Lower lobe of right lung (tissue), 2 donors: ENCODE data around the gene TMPRSS12. TPM values are rescaled to one million over a fixed set of nuclear protein-coding genes. Genes with fewer than 3 reads are reported as not detected.
"Not testable (repeated sequence)": the region's sequence is repeated elsewhere in the genome, so short reads cannot be mapped to it uniquely, and the experiment has no call there.

Experiments used
- ATAC-seq, 2 donors: fragments of 200-7000 bp; cut with Tn5 transposase; one replicate each; pipeline ENCODE4 v1.9.1; 2020 to 2022; ENCODE audit warnings: mild to moderate bottlenecking in 2 of 2, moderate library complexity in 2 of 2
- DNase-seq: peaks from one replicate; pipeline ENCODE4 v3.0.0-alpha.2; 2020
- H3K27ac ChIP-seq: fragments of 200-600 bp; one replicate; pipeline ENCODE4 v1.8.0; 2022
- H3K27me3 ChIP-seq: fragments of 200-600 bp; one replicate; pipeline ENCODE4 v1.8.0; 2022; ENCODE audit warnings: low read depth
- H3K36me3 ChIP-seq: fragments of 200-600 bp; one replicate; pipeline ENCODE4 v1.8.0; 2022; ENCODE audit warnings: mild to moderate bottlenecking
- H3K4me1 ChIP-seq: fragments of 200-600 bp; one replicate; pipeline ENCODE4 v1.8.0; 2022
- H3K4me3 ChIP-seq: fragments of 200-600 bp; one replicate; pipeline ENCODE4 v1.8.0; 2022; ENCODE audit warnings: mild to moderate bottlenecking
- H3K9me3 ChIP-seq: fragments of 200-600 bp; one replicate; pipeline ENCODE4 v1.8.0; 2022
- CTCF ChIP-seq: fragments of 200-600 bp; IDR thresholded peaks from one replicate; pipeline ENCODE4 v1.8.0; 2022; ENCODE audit warnings: antibody characterized with exemption, mild to moderate bottlenecking
- intact Hi-C: fragments of 100-400 bp; cut with DNase I; formaldehyde crosslinking; loops from one replicate; pipeline ENCODE4 v1.11.0; 2022
- total RNA-seq: library from RNA; stranded (reverse); fragmentation: NEBNext Ultra II Directional; extraction: Animal tissue kit (Norgen Biotek cat#: 25700); gene quantifications from one replicate; pipeline ENCODE4 v1.2.1, GENCODE V29; 2021
- donor health status: DM: no; HTN: yes; CAD: no; lungs with severe emphysema.

Gene TMPRSS12
- total RNA-seq, 1 donor from 2014 or later, result not detected

DNA sequence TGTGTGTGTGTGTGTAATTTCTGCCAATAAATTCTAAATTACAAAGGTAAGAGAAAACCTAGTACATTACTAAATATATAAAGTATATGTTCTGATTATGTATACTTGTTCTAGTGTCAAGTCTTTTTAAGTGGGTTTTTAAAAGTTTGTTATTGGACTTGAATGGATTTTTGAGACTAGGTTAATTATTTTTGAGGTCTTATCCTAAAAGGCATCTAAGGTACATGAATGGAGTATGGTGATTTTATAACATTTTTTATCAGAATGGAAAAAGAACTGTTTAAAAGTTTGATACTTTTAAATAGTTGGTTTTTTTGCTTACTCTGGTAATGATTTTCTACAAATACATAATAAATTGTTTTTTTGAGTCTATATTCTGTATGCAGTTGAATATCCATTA is 22.5 kb upstream of the TMPRSS12 start:
- no peak overlapping the region for H3K27ac ChIP-seq
- ATAC-seq (no peak), DNase-seq (no peak)
- no peaks in the 10 kb centered on the region for H3K9me3 ChIP-seq
- TF ChIP-seq CTCF, result no peak
- peaks cover 4% of the 10 kb centered on the region for H3K4me1 ChIP-seq
- intact Hi-C loops, result no loop called here
- no peak overlapping the region for H3K4me3 ChIP-seq
- H3K36me3 ChIP-seq, result peaks cover 55% of the 10 kb centered on the region
- H3K27me3 ChIP-seq, result no peaks in the 10 kb centered on the region

DNA sequence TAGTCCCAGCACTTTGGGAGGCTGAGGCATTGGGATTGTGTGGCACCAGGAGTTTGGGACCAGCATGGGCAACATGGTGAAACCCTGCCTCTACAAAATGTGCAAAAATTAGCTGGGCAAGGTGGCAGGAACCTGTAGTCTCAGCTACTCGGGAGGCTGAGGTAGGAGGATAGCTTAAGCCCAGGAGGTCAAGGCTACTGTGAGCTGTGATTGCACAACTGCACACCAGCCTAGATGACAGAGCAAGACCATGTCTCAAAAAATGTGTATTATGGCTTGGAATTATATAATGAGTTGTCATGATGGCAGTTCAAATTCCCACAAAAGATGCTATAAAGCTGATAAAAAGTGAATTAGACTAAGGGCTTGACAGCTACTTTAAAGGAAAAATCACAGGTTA is 20.6 kb upstream of the TMPRSS12 start:
- H3K36me3 ChIP-seq, result peaks cover 36% of the 10 kb centered on the region
- H3K4me1 ChIP-seq, result peaks cover 6% of the 10 kb centered on the region
- intact Hi-C loops, result no loop called here
- ATAC-seq, result no peak
- TF ChIP-seq CTCF, result no peak
- no peaks in the 10 kb centered on the region for H3K9me3 ChIP-seq
- H3K27ac ChIP-seq, result no peak overlapping the region
- DNase-seq, result no peak
- H3K27me3 ChIP-seq, result no peaks in the 10 kb centered on the region
- H3K4me3 ChIP-seq, result no peak overlapping the region

GRCh38 chr12:50823724-50824123 is 19.0 kb upstream of the TMPRSS12 start:
- H3K27ac ChIP-seq, DNase-seq, H3K4me3 ChIP-seq, ATAC-seq, H3K9me3 ChIP-seq, H3K27me3 ChIP-seq, intact Hi-C loops, H3K4me1 ChIP-seq: not testable (repeated sequence)
- peaks cover 20% of the 10 kb centered on the region for H3K36me3 ChIP-seq

DNA sequence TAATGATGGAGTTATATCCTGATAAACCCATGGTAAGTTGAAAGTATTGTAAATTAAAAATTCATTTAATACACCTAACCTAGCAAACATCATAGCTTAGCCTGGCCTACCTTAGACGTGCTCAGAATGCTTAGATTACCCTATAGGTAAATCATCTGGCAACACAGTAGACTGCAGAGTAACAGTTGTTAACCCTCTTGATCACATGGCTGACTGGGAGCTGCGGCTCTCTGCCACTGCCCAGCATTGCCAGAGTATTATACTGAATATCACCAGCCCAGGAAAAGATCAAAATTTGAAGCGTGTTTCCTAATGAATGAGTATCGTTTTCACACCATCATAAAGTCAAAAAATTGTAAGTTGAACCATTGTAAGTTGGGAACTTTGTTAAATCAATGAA is 17.8 kb upstream of the TMPRSS12 start:
- DNase-seq (no peak), ATAC-seq (peak; percentile 32 to 47)
- H3K4me3 ChIP-seq, result no peak overlapping the region
- intact Hi-C loops, result loop anchor here (5.0 kb wide), 1 partner anchor 162 kb away; no protein-coding TSS in a partner anchor
- H3K9me3 ChIP-seq, result no peaks in the 10 kb centered on the region
- H3K4me1 ChIP-seq, result peaks cover 6% of the 10 kb centered on the region
- H3K27me3 ChIP-seq, result no peaks in the 10 kb centered on the region
- H3K36me3 ChIP-seq, result peaks cover 8% of the 10 kb centered on the region
- H3K27ac ChIP-seq, result peak overlapping the region; percentile 63
- no peak for TF ChIP-seq CTCF

- H3K27me3 ChIP-seq, result no peaks in the 10 kb centered on the region
- no peaks in the 10 kb centered on the region for H3K9me3 ChIP-seq
- peaks cover 3% of the 10 kb centered on the region for H3K36me3 ChIP-seq
- H3K4me1 ChIP-seq, result peaks cover 6% of the 10 kb centered on the region
- H3K4me3 ChIP-seq, result no peak overlapping the region
- DNase-seq (no peak), ATAC-seq (peak; percentile 80 to 88)
- intact Hi-C loops, result loop anchor here (5.0 kb wide), 1 partner anchor 162 kb away; no protein-coding TSS in a partner anchor
- peak; percentile 55 for TF ChIP-seq CTCF
- peak overlapping the region; percentile 63 for H3K27ac ChIP-seq
These were observed 17.3 kb upstream of the TMPRSS12 start for GRCh38 chr12:50825372-50825838.

- ATAC-seq (no peak), DNase-seq (no peak)
- H3K4me1 ChIP-seq, result peaks cover 6% of the 10 kb centered on the region
- no peaks in the 10 kb centered on the region for H3K27me3 ChIP-seq
- H3K4me3 ChIP-seq, result no peak overlapping the region
- no peaks in the 10 kb centered on the region for H3K36me3 ChIP-seq
- no peak overlapping the region for H3K27ac ChIP-seq
- intact Hi-C loops, result loop anchor here (5.0 kb wide), 1 partner anchor 159 kb away; no protein-coding TSS in a partner anchor
- no peaks in the 10 kb centered on the region for H3K9me3 ChIP-seq
- TF ChIP-seq CTCF, result no peak
These were observed 14.6 kb upstream of the TMPRSS12 start for GRCh38 chr12:50828121-50828520.
